GM12878 (cell line): Measurements from ENCODE around the gene TMEM252. TPM values are rescaled to one million over a fixed set of nuclear protein-coding genes. Genes with fewer than 3 reads are reported as not detected.

Experiments used
- ATAC-seq: fragments of 200-7000 bp; cut with Tn5 transposase; 3 replicates; pipeline ENCODE4 v1.9.1; 2020; ENCODE audit warnings: mild to moderate bottlenecking, moderate library complexity
- BruUV-seq: library from RNA; stranded (reverse); fragments of 400-500 nt; replicated peaks from 2 replicates; lab custom pipeline; 2021; lab: Mats Ljungman, UMichigan
- CTCF ChIA-PET: fragments of 300-600 bp; sonication (Branson Sonifier 250); formaldehyde crosslinking; extraction: SDS; loops from one replicate; lab custom pipeline; 2021; ENCODE audit warnings: inconsistent platforms; lab: Yijun Ruan, JAX
- POLR2A ChIA-PET: fragments of 350-600 bp; formaldehyde crosslinking; extraction: SDS; loops from one replicate; lab custom pipeline; 2021; ENCODE audit warnings: inconsistent platforms; lab: Charles Lee
- RAD21 ChIA-PET: fragments of 300-600 bp; sonication (Branson Sonifier 250); formaldehyde crosslinking; loops from one replicate; lab custom pipeline; 2023; ENCODE audit warnings: antibody characterized with exemption; ENCODE audit not compliant: unreplicated experiment; lab: Charles Lee
- SMC1A ChIA-PET: fragments of 300-600 bp; sonication (Branson Sonifier 250); formaldehyde crosslinking; loops from one replicate; lab custom pipeline; 2023; ENCODE audit not compliant: unreplicated experiment, uncharacterized antibody; lab: Charles Lee
- DNase-seq: peaks from one replicate; pipeline ENCODE4 v3.0.0-alpha.2; 2011; ENCODE audit warnings: low read depth, low spot score
- FAIRE-seq: peaks from 3 replicates; lab custom pipeline; 2011; peaks lifted over from hg19 to GRCh38; lab: Jason Lieb, UNC
- H2AFZ ChIP-seq: 2 replicates; pipeline ENCODE4 v1.6.0; 2011; ENCODE audit warnings: low read depth, low read length, control low read depth; ENCODE audit not compliant: control insufficient read depth
- H3K27ac ChIP-seq: 2 replicates; pipeline ENCODE4 v1.5.1; 2011; ENCODE audit warnings: control low read depth; ENCODE audit not compliant: control insufficient read depth, insufficient read depth
- H3K27me3 ChIP-seq, 2 experiments: replicated peaks in 1 of 2; 2 replicates each; pipeline versions ENCODE4 v1.6.0 to v1.6.1; 2011; ENCODE audit warnings: low read length in 1 of 2; ENCODE audit not compliant: control insufficient read depth in 2 of 2, insufficient read depth in 2 of 2
- H3K36me3 ChIP-seq, 2 experiments: 2 replicates each; pipeline ENCODE4 v1.5.1; 2011; ENCODE audit warnings: low read length in 1 of 2; ENCODE audit not compliant: control insufficient read depth in 2 of 2, insufficient read depth in 2 of 2
- H3K4me1 ChIP-seq: 2 replicates; pipeline ENCODE4 v1.6.1; 2011; ENCODE audit warnings: mild to moderate bottlenecking, low read length, moderate library complexity, mixed read lengths; ENCODE audit not compliant: control insufficient read depth, insufficient read depth
- H3K4me2 ChIP-seq: 2 replicates; pipeline ENCODE4 v1.6.0; 2011; ENCODE audit warnings: control low read depth; ENCODE audit not compliant: control insufficient read depth, insufficient read depth
- H3K4me3 ChIP-seq: fragments of 200-600 bp; sonication (generic); 2 replicates; pipeline ENCODE4 v1.5.1; 2016
- H3K79me2 ChIP-seq: 2 replicates; pipeline ENCODE4 v1.6.0; 2011; ENCODE audit warnings: low read length; ENCODE audit not compliant: control insufficient read depth, insufficient read depth
- H3K9ac ChIP-seq: 2 replicates; pipeline ENCODE4 v1.8.0; 2011; ENCODE audit warnings: low read length, control low read depth, mixed read lengths; ENCODE audit not compliant: control insufficient read depth, insufficient read depth
- H3K9me3 ChIP-seq: replicated peaks from 3 replicates; pipeline ENCODE4 v1.5.1; 2011; ENCODE audit warnings: mild to moderate bottlenecking, low read length; ENCODE audit not compliant: control insufficient read depth, insufficient read depth
- H4K20me1 ChIP-seq: 2 replicates; pipeline ENCODE4 v1.6.0; 2011; ENCODE audit not compliant: control insufficient read depth, insufficient read depth
- BCL11A ChIP-seq: IDR thresholded peaks from 2 replicates; pipeline ENCODE4 v1.6.1; 2011; ENCODE audit warnings: low read depth, low read length
- BCL3 ChIP-seq: IDR thresholded peaks from 2 replicates; pipeline ENCODE4 v1.6.1; 2011; ENCODE audit warnings: borderline replicate concordance, low read depth, mild to moderate bottlenecking, moderate library complexity, low read length; ENCODE audit not compliant: insufficient read depth, poor library complexity, severe bottlenecking
- EED ChIP-seq: sonication (generic); IDR thresholded peaks from 2 replicates; pipeline ENCODE4 v1.6.1; 2016; ENCODE audit warnings: antibody characterized with exemption, low read depth
- FOXK2 ChIP-seq: fragments of 450-650 bp; IDR thresholded peaks from 2 replicates; pipeline ENCODE4 v1.6.1; 2017; ENCODE audit warnings: mild to moderate bottlenecking, moderate library complexity
- PKNOX1 ChIP-seq: fragments of 450-650 bp; IDR thresholded peaks from 2 replicates; pipeline ENCODE4 v1.6.1; 2016; ENCODE audit warnings: mild to moderate bottlenecking
- POLR2A ChIP-seq: IDR thresholded peaks from 2 replicates; pipeline ENCODE4 v1.6.1; 2011; ENCODE audit warnings: low read depth, mild to moderate bottlenecking, low read length
- RBBP5 ChIP-seq: fragments of 200-600 bp; sonication (generic); conservative IDR thresholded peaks from 2 replicates; pipeline ENCODE4 v1.6.1; 2016
- SREBF2 ChIP-seq: IDR thresholded peaks from 2 replicates; pipeline ENCODE4 v1.6.1; 2012; ENCODE audit warnings: mild to moderate bottlenecking, low read length
- TARDBP ChIP-seq: IDR thresholded peaks from 2 replicates; pipeline ENCODE4 v1.6.1; 2016; ENCODE audit warnings: borderline replicate concordance
- ZNF592 ChIP-seq: fragments of 450-650 bp; IDR thresholded peaks from 2 replicates; pipeline ENCODE4 v1.6.1; 2017; ENCODE audit warnings: mild to moderate bottlenecking, moderate library complexity
- WGBS: methylation state at CpG from one replicate; pipeline ENCODE4 v1.1.6; 2016; ENCODE audit warnings: low lambda C conversion rate; ENCODE audit not compliant: insufficient replicate concordance, insufficient coverage; ENCODE audit errors: missing lambda C conversion rate; 5-methylcytosine and 5-hydroxymethylcytosine counted together
- in situ Hi-C: fragments of 300-500 bp; cut with MboI; formaldehyde crosslinking; loops from 9 replicates; pipeline ENCODE4 v1.14.3; 2018; ENCODE audit warnings: mixed read lengths
- intact Hi-C: fragments of 100-400 bp; cut with micrococcal nuclease; formaldehyde crosslinking; loops from one replicate; pipeline ENCODE4 v1.14.2; 2022; ENCODE audit not compliant: unreplicated experiment
- polyA plus RNA-seq, 11 experiments: library from polyadenylated mRNA; depleted of rRNA in 4 of 11; unstranded in 6 of 11; stranded (reverse) in 5 of 11; fragments of >200 nt; fragmentation: Nextera tagmentation in 4 of 11; fragmentation: Illumina TruSeq in 1 of 11; extraction: Ambion mirVana in 4 of 11; extraction: Trizol in 1 of 11; gene quantifications; 1 replicate in 1 of 11; 2 replicates in 10 of 11; pipeline versions ENCODE4 v1.2.1 to v1.2.3, GENCODE V29; 2011 to 2016; ENCODE audit warnings: inconsistent platforms in 2 of 11, missing spikeins in 2 of 11, low read depth in 1 of 11
- total RNA-seq, 4 experiments: library from RNA; depleted of rRNA in 3 of 4; stranded (reverse); fragments of >200 nt in 3 of 4; fragmentation: Illumina TruSeq in 1 of 4; extraction: Trizol in 1 of 4; gene quantifications; 2 replicates each; pipeline versions ENCODE4 v1.2.1 to v1.2.3, GENCODE V29; 2013 to 2021

TMEM252 gene
- total and polyA plus RNA-seq, 10 of the 15 experiments (the other 5 are each of a cell fraction or from before 2014, with no cell fraction given) = not detected

GRCh38 chr9:68532131-68532530, 8.6 kb downstream of the TMEM252 start:
- H3K9ac ChIP-seq = no peak overlapping the region
- no peaks in the 10 kb centered on the region for H3K79me2 ChIP-seq
- ATAC-seq (no peak), FAIRE-seq (no peak), DNase-seq (no peak)
- no peak overlapping the region for H3K4me3 ChIP-seq
- 55% methylated on average over 4 of the region's 4 CpGs for WGBS
- BruUV-seq = no TSS peak
- no peak overlapping the region for H2AFZ ChIP-seq
- no peak overlapping the region for H3K27ac ChIP-seq
- no peaks in the 10 kb centered on the region for H3K36me3 ChIP-seq
- H4K20me1 ChIP-seq = no peaks in the 10 kb centered on the region
- ChIA-PET SMC1A (interaction anchor here (1.8 kb wide), 1 partner anchor 26 kb away, joined by 6 read pairs; no protein-coding TSS in a partner anchor), POLR2A (no interaction called here), RAD21 (no interaction called here), CTCF (interaction anchor here (1.2 kb wide), 1 partner anchor 9 kb away, joined by 4 read pairs; no protein-coding TSS in a partner anchor)
- H3K27me3 ChIP-seq = peaks cover 2 to 3% of the 10 kb centered on the region in 2 experiments; a peak in 2 of 4 replicates
- in situ Hi-C loops = loop anchor here (25.0 kb wide), 1 partner anchor 105 kb away; no protein-coding TSS in a partner anchor
- intact Hi-C loops = no loop called here
- no peak for TF ChIP-seq EED
- TF ChIP-seq ZNF592 = no peak
- TF ChIP-seq SREBF2 = no peak
- no peak for TF ChIP-seq TARDBP
- TF ChIP-seq RBBP5 = no peak
- no peak for TF ChIP-seq PKNOX1
- no peak for TF ChIP-seq BCL3
- no peak for TF ChIP-seq BCL11A
- no peak for TF ChIP-seq POLR2A
- no peak for TF ChIP-seq FOXK2
- H3K9me3 ChIP-seq = no peaks in the 10 kb centered on the region
- no peaks in the 10 kb centered on the region for H3K4me1 ChIP-seq
- no peak overlapping the region for H3K4me2 ChIP-seq
